IPS DF 19.7 (cell line): ENCODE data around the gene ZC3H7A.
"Not testable (repeated sequence)": the region's sequence is repeated elsewhere in the genome, so short reads cannot be mapped to it uniquely, and the experiment has no call there.

Experiments
- DNase-seq: peaks from one replicate; pipeline ENCODE4 v3.0.0-alpha.2; 2013; ENCODE audit warnings: low read depth, low spot score

Gene ZC3H7A

GRCh38 chr16:11801481-11802021 lies 4.5 kb upstream of the ZC3H7A start:
- no peak for DNase-seq

GRCh38 chr16:11800382-11800718 lies 3.3 kb upstream of the ZC3H7A start:
- no peak for DNase-seq

- no peak for DNase-seq
Measured at GRCh38 chr16:11799509-11800381, 2.7 kb upstream of the ZC3H7A start.

- DNase-seq: no peak
Measured at GRCh38 chr16:11799017-11799381, 1.9 kb upstream of the ZC3H7A start.

- no peak for DNase-seq
Measured at GRCh38 chr16:11797957-11798299, 870 bp upstream of the ZC3H7A start.

GRCh38 chr16:11796227-11797165 lies 562 bp downstream of the ZC3H7A start:
- DNase-seq: no peak

GRCh38 chr16:11795887-11796226 lies 1.2 kb downstream of the ZC3H7A start:
- DNase-seq: no peak

GRCh38 chr16:11794996-11795886 lies 1.8 kb downstream of the ZC3H7A start:
- DNase-seq: no peak

- no peak for DNase-seq
Measured at GRCh38 chr16:11794447-11794846, 2.6 kb downstream of the ZC3H7A start.

GRCh38 chr16:11793840-11794239 lies 3.2 kb downstream of the ZC3H7A start:
- no peak for DNase-seq

GRCh38 chr16:11792410-11793241 lies 4.4 kb downstream of the ZC3H7A start:
- no peak for DNase-seq

- DNase-seq: no peak
Measured at GRCh38 chr16:11791144-11791828, 5.8 kb downstream of the ZC3H7A start.

- no peak for DNase-seq
Measured at GRCh38 chr16:11788914-11789313, 8.1 kb downstream of the ZC3H7A start.

GRCh38 chr16:11784980-11785599 lies 12.0 kb downstream of the ZC3H7A start:
- not testable (repeated sequence) for DNase-seq

GRCh38 chr16:11784381-11784780 lies 12.7 kb downstream of the ZC3H7A start:
- DNase-seq: not testable (repeated sequence)

- DNase-seq: no peak
Measured at GRCh38 chr16:11784038-11784369, 13.1 kb downstream of the ZC3H7A start.

- DNase-seq: no peak
Measured at GRCh38 chr16:11783319-11784037, 13.6 kb downstream of the ZC3H7A start.

GRCh38 chr16:11781773-11782172 lies 15.3 kb downstream of the ZC3H7A start:
- DNase-seq: no peak
